GM12892 (cell line): Measurements from ENCODE around the gene PHF11.

ENCODE experiments used
- POLR2A ChIP-seq: IDR thresholded peaks from 2 replicates; pipeline ENCODE4 v1.6.1; 2011; ENCODE audit warnings: low read depth, low read length, control low read depth
- TAF1 ChIP-seq: IDR thresholded peaks from 2 replicates; pipeline ENCODE4 v1.6.1; 2011; ENCODE audit warnings: low read depth, mild to moderate bottlenecking, control low read depth, low read length, borderline replicate concordance

DNA sequence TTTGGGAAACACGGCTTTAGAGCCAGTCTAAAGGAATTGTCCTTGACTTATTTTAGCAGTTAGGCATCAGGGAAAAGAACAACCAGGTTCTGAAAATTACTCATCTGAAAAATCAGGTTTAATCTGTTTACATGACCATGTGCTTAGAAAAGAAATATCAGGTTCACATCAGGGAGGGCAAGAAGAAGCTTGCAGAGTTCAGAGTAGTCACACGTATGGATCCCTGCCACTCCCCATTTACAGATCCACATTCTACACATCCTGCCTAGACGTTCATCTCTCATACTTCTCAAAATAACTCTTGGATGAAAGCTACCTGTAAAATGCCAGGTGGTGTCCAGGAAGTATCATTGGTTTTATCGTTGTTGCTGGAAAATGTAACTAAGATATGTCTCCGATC, 14.0 kb upstream of the PHF11 start:
- TF ChIP-seq POLR2A (no peak), TAF1 (no peak)
